GM10266 (cell line): ENCODE data around the gene HGS.

Experiments used
- DNase-seq: peaks from one replicate; pipeline ENCODE4 v3.0.0; 2012; ENCODE audit errors: extremely low spot score
- TF ChIP-seq, protein P1 (sequence below): IDR thresholded peaks from 2 replicates; pipeline ENCODE4 v1.5.1; 2012; ENCODE audit warnings: mild to moderate bottlenecking, low read depth; ENCODE audit not compliant: control insufficient read depth, insufficient read depth; ENCODE audit errors: missing control alignments

HGS gene

DNA sequence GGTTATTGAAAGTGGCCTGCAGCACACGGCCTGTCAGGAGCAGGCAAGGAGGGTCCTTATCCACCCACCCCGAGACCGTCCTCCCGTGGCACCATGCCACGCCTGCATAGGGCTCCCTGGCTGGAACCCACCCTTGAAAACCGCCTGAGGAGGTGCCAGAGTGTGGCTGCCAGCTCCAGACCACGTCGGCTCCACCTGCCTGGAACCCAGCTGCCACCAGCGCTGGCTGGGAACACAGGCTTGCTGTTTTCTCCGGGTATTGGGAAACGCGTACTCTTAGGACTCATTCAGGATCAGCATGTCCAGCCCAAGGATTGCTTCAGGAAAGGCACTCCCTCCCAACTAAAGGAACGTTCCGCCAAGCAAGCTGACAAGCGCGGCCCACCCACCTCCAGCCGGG, 6.9 kb upstream of the HGS start:
- no peak for DNase-seq
- TF ChIP-seq, protein P1, sequence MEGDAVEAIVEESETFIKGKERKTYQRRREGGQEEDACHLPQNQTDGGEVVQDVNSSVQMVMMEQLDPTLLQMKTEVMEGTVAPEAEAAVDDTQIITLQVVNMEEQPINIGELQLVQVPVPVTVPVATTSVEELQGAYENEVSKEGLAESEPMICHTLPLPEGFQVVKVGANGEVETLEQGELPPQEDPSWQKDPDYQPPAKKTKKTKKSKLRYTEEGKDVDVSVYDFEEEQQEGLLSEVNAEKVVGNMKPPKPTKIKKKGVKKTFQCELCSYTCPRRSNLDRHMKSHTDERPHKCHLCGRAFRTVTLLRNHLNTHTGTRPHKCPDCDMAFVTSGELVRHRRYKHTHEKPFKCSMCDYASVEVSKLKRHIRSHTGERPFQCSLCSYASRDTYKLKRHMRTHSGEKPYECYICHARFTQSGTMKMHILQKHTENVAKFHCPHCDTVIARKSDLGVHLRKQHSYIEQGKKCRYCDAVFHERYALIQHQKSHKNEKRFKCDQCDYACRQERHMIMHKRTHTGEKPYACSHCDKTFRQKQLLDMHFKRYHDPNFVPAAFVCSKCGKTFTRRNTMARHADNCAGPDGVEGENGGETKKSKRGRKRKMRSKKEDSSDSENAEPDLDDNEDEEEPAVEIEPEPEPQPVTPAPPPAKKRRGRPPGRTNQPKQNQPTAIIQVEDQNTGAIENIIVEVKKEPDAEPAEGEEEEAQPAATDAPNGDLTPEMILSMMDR: no peak

DNA sequence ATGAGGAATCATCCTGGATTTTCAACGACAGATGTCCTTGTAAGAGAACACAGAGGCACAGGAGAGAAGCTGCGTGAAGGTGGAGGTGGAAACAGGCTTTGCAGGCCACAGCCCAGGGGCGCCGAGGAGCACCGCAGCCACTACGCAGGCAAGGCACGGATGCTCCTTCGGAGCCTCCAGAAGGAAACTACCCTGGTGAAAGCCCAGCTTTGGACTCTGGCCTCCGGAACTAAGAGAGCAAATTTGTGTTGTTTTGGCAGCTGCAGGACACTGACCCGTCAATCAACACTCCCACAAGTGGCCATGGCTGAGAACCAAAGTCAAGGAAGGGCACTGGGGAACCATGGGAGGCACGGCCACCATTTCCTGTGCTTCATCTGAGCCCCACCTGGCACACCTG, 3.7 kb upstream of the HGS start:
- TF ChIP-seq, protein P1: no peak
- DNase-seq: no peak

DNA sequence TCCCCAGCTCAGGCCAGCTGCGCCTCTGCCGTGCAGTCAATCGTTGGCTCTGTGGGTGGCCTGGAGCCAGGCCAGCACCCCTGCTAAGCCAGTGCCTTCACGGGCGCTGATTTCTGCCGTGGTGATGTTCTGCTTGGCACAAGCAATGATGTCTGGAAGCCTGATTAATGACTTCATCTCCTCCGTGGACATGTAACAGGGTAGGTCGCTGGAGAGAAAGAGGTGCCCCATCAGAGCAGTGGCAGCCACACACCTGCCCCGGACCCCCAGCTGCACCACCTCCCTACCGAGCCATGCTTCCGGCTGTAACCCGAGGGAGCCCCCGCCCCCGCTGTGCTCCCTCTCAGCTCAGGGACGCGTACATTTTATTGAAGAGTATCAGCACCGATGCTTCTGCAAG, 2.1 kb upstream of the HGS start:
- TF ChIP-seq, protein P1: no peak
- no peak for DNase-seq

DNA sequence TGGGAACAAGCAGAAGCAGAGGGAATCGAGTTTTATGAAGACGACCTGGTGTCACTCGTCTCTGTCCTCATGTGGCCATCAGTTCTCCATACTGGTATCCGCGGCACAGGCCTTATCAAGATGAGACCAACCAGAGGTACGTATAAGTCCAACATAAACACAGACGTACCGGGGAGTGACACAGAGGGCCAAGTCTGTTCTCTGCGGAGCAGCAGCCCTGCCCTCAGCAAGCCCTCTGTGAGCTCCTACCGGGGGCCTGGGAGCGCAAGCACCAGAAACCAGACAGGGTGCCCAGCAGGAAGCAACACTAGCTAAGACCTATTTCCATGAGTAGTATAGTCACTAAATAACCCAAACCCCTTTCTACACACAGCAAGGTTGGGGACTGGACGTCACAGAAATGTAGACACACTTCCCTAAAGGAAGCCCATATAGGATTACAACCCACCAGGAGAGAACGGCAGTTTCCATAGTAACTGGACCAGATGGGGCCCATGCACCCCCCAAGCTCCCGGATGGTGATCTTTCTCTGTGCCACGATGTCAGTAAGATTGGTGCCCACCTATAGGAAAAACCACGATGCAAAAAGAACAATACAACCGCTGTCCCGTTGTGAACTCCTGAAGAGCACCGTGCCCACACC, 1.1 kb upstream of the HGS start:
- TF ChIP-seq, protein P1: no peak
- DNase-seq: no peak

DNA sequence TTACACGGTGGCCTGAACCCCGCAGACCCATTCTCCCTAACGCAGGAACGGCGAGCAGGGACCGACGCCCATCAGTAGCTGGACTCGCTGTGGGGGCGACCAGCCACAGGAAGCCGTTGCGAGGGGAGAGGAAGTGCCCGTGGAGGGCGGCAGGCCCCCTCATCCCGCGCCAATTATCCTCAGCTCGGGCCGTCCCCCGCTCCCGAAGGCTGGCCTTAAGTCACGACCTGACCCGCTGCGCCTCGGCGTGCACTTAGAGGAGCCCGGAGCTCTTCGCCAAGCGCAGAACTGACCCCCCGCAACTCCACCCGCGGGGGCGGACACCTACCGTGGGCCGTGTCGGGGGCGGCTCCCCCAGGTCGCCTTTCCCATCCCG, 615 bp upstream of the HGS start:
- TF ChIP-seq, protein P1: no peak
- DNase-seq: peak; percentile 40

DNA sequence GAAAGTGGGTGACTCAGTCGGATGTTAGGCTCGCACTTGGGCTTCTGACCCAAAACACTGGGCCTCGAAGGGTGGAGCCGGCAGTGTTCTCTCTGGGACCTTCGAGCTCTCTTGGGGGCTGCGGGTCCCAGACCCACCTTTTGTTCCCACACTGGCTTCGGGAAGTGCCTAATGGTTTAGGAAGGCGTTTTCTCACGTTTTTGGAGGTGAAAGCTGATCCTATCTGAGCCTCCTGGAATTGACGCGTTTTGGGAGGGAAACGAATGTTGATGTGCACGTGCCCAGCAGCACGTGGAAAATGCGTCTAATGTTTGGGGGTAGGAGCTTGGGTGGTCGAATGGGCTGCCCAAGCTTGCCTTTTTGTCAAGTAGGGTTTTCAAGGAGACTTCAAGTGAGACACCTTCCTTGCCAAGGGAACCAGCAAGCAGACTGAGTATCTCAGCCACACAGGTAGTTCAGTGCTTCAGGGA, 666 bp downstream of the HGS start:
- TF ChIP-seq, protein P1: no peak
- DNase-seq: peak; percentile 40

DNA sequence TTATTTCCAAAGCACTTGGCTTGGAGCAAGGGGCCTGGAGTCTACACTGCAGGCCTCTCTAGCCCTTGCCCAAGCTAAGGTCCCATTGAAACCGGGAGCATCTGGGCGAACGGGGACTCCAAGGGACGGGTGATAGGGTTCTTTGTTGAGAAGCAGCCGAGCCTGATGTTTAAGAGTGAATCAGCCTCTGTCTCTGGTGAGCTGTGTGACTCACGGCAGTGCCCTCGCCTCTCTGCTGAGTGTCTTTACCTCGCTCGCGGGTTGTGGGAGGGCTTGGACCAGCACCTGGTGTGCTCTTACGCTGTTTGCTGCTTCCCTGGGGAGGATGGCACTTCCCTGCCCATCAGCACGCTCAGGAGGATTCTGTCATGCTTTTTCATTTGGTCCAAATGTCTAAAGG, 1.3 kb downstream of the HGS start:
- DNase-seq: peak; percentile 26
- TF ChIP-seq, protein P1: no peak
